Loucy (cell line): Measurements from ENCODE around the gene PDIK1L.

ENCODE experiments used
- H2AFZ ChIP-seq: fragments of 200-600 bp; sonication (generic); 2 replicates; pipeline ENCODE4 v1.6.0; 2016; ENCODE audit warnings: antibody characterized with exemption, mild to moderate bottlenecking, low read length, moderate library complexity
- H3F3A ChIP-seq: fragments of 200-600 bp; 2 replicates; pipeline ENCODE4 v1.6.0; 2016; ENCODE audit warnings: antibody characterized with exemption, low read depth, mild to moderate bottlenecking
- H3K27me3 ChIP-seq: fragments of 200-600 bp; sonication (generic); 2 replicates; pipeline ENCODE4 v1.6.1; 2014; ENCODE audit warnings: low read length, mild to moderate bottlenecking; ENCODE audit not compliant: insufficient read depth, poor library complexity, severe bottlenecking
- H3K36me3 ChIP-seq: fragments of 200-600 bp; sonication (generic); 2 replicates; pipeline ENCODE4 v1.6.1; 2016; ENCODE audit warnings: low read length; ENCODE audit not compliant: insufficient read depth
- H3K4me1 ChIP-seq: fragments of 200-600 bp; sonication (generic); 2 replicates; pipeline ENCODE4 v1.5.1; 2014; ENCODE audit warnings: low read length, mild to moderate bottlenecking; ENCODE audit not compliant: insufficient read depth, poor library complexity, severe bottlenecking
- H3K4me2 ChIP-seq: fragments of 200-600 bp; sonication (generic); 2 replicates; pipeline ENCODE4 v1.6.0; 2014; ENCODE audit warnings: antibody characterized with exemption, low read length, low read depth, mild to moderate bottlenecking; ENCODE audit not compliant: poor library complexity, severe bottlenecking
- H3K4me3 ChIP-seq: fragments of 200-600 bp; sonication (generic); 2 replicates; pipeline ENCODE4 v1.5.1; 2014; ENCODE audit warnings: low read length, mild to moderate bottlenecking, mixed read lengths; ENCODE audit not compliant: poor library complexity, severe bottlenecking
- H3K79me2 ChIP-seq: fragments of 200-600 bp; sonication (generic); 2 replicates; pipeline ENCODE4 v1.6.1; 2014; ENCODE audit warnings: low read length; ENCODE audit not compliant: insufficient read depth
- H3K9ac ChIP-seq: fragments of 200-600 bp; sonication (generic); 2 replicates; pipeline ENCODE4 v1.6.0; 2014; ENCODE audit warnings: mild to moderate bottlenecking, low read depth, low read length, moderate library complexity; ENCODE audit not compliant: poor library complexity, severe bottlenecking
- H3K9me2 ChIP-seq: fragments of 200-600 bp; sonication (generic); replicated peaks from 2 replicates; pipeline ENCODE4 v1.6.1; 2016; ENCODE audit warnings: low read depth, low read length, mixed read lengths
- H3K9me3 ChIP-seq: fragments of 200-600 bp; sonication (generic); 2 replicates; pipeline ENCODE4 v1.6.1; 2014; ENCODE audit warnings: mild to moderate bottlenecking, antibody characterized with exemption, low read length, low read depth; ENCODE audit not compliant: insufficient read depth
- H4K20me1 ChIP-seq: fragments of 200-600 bp; sonication (generic); 2 replicates; pipeline ENCODE4 v1.6.0; 2014; ENCODE audit warnings: antibody characterized with exemption, low read length, mild to moderate bottlenecking; ENCODE audit not compliant: insufficient read depth, poor library complexity, severe bottlenecking
- CTCF ChIP-seq: fragments of 200-600 bp; sonication (generic); conservative IDR thresholded peaks from 2 replicates; pipeline ENCODE4 v1.5.1; 2014; ENCODE audit warnings: mild to moderate bottlenecking, antibody characterized with exemption, low read length
- EZH2phosphoT487 ChIP-seq: fragments of 200-600 bp; IDR thresholded peaks from 2 replicates; pipeline ENCODE4 v1.6.1; 2018; ENCODE audit warnings: antibody characterized with exemption, mild to moderate bottlenecking, moderate library complexity, borderline replicate concordance

PDIK1L gene

DNA sequence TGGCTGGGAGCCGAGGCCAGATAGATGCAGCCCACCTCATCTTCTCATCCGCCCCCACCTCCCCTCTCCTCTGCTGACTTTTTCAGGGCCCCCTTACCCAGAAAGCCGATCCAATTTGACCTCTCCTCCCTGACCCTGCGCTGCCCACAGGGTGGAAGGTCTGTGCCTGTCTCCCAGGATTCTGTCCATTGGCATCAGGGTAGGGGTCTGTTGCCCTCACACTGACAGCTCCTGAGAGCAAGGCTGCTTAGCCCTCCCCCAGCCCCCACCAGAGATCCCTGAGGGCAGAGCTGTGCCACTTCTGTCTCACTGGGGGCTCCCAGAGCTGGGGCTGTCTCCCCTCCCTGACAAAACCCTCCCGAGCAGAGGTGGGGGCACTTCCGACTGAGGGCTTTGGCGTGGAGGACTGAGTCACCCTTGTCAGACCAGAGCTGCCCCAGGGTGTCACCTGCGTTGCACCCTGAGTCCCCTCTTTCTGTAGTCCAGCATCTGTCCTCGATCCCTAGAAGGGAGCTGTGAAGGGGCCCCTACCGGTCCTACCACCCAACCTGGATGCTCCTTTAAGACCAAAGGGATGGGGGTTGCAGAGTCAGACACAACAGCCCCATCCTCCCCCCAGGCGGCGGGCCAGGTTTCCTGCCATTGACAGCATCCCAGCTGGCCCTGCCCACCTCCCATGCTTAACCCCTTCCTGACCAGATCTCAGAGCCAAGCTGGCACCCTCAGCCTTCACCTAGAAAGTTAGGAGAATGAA, 44.8 kb downstream of the PDIK1L start:
- Histone ChIP-seq H3F3A (no peaks in the 10 kb centered on the region), H4K20me1 (no peaks in the 10 kb centered on the region), H3K9ac (peak overlapping the region; percentile 52), H3K27me3 (no peaks in the 10 kb centered on the region), H3K9me2 (no peaks in the 10 kb centered on the region), H3K79me2 (peaks cover 26% of the 10 kb centered on the region), H3K9me3 (no peaks in the 10 kb centered on the region), H3K4me3 (peak overlapping the region; percentile 60), H3K4me2 (peak overlapping the region; percentile 69), H3K36me3 (no peaks in the 10 kb centered on the region), H3K4me1 (peaks cover 60% of the 10 kb centered on the region), H2AFZ (peak overlapping the region; percentile 41)
- no peak for TF ChIP-seq CTCF
- TF ChIP-seq EZH2phosphoT487, result no peak

- Histone ChIP-seq H3K9me3 (no peaks in the 10 kb centered on the region), H3F3A (no peaks in the 10 kb centered on the region), H3K36me3 (no peaks in the 10 kb centered on the region), H3K4me1 (peaks cover 67% of the 10 kb centered on the region), H3K4me3 (peak overlapping the region; percentile 76), H2AFZ (no peak overlapping the region), H4K20me1 (no peaks in the 10 kb centered on the region), H3K4me2 (peak overlapping the region; percentile 98), H3K9me2 (no peaks in the 10 kb centered on the region), H3K27me3 (no peaks in the 10 kb centered on the region), H3K79me2 (peaks cover 32% of the 10 kb centered on the region), H3K9ac (peak overlapping the region; percentile 90)
- TF ChIP-seq CTCF (no peak), EZH2phosphoT487 (no peak)
These were observed 46.8 kb downstream of the PDIK1L start for GRCh38 chr1:26158271-26158907.

- no peaks in the 10 kb centered on the region for H3F3A ChIP-seq
- no peaks in the 10 kb centered on the region for H3K27me3 ChIP-seq
- no peaks in the 10 kb centered on the region for H3K36me3 ChIP-seq
- no peaks in the 10 kb centered on the region for H4K20me1 ChIP-seq
- H3K9me3 ChIP-seq, result no peaks in the 10 kb centered on the region
- H3K9me2 ChIP-seq, result no peaks in the 10 kb centered on the region
- H3K79me2 ChIP-seq, result peaks cover 32% of the 10 kb centered on the region
- H3K4me2 ChIP-seq, result peak within 1 kb of the TSS; percentile 98
- H2AFZ ChIP-seq, result no peak within 1 kb of the TSS
- H3K4me3 ChIP-seq, result peak within 1 kb of the TSS; percentile 76
- H3K4me1 ChIP-seq, result peaks cover 67% of the 10 kb centered on the region
- no peak for TF ChIP-seq EZH2phosphoT487
- TF ChIP-seq CTCF, result no peak
- peak within 1 kb of the TSS; percentile 90 for H3K9ac ChIP-seq
These were observed 47.5 kb downstream of the PDIK1L start, which contains the start of gene FAM110D for GRCh38 chr1:26158908-26159742. Gene FAM110D (plus strand): TSS chr1:26159079. CDS start chr1:26161292, 2,213 bp downstream.
